Measurements from ENCODE around the gene PHAF1.

Gene PHAF1

DNA sequence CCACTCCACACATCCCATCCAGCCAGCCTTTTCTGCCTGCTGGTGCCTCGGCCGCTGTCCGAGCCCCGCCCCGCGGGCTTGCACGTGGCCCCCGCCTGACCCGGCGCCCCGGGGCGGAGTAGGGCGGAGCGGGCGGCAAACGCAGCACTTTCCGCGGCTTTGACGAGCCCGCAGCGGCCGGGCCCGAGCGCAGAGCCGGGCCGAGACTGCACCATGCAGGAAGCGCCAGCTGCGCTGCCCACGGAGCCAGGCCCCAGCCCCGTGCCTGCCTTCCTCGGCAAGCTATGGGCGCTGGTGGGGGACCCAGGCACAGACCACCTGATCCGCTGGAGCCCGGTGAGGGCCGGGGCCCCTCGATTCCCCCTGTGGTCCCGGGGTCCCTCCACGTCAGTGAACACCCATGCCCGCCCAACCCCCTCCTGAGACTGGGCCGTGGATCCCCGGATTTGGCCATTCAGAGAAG, 54.9 kb downstream of the PHAF1 start, which contains the start of gene HSF4:
TSS of gene HSF4 (plus strand) at position 147 of the 463 bp plus-strand sequence. CDS start at position 214, 67 bp downstream.
- DNase-seq = no peak

DNA sequence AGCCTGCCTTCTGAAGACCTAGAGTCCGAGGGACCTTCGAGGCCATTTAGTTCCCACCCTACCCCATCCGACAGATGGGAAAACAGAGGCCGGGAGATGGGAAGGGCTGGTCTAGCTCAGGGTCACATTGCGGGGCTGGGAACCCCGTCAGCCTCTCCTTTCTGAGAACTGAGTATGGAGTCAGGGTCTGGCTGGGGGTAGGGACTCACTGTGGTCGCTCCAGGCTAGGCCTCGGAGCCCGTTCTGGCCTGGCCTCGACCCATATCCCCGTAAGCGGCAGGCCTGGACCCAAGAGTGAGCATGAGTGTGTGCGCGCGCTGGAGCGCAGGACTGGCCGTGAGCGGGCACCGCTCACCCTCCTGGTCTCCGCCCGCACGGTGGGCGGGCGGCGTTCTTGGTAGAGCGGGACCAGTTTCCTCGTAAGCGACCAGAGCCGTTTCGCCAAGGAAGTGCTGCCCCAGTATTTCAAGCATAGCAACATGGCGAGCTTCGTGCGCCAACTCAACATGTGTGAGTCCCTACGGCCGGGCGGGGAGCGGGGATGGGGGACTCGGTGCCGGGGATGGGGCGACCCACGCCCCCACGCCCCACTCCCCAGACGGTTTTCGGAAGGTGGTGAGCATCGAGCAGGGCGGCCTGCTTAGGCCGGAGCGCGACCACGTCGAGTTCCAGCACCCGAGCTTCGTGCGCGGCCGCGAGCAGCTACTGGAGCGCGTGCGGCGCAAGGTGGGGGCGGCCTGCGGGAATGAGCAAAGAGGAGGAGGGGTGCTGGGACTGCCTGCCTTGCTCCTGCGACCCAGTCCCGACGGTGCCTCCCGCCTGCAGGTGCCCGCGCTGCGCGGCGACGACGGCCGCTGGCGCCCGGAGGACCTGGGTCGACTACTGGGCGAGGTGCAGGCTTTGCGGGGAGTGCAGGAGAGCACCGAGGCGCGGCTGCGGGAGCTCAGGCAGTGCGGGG, 55.7 kb downstream of the PHAF1 start:
- no peak for DNase-seq

DNA sequence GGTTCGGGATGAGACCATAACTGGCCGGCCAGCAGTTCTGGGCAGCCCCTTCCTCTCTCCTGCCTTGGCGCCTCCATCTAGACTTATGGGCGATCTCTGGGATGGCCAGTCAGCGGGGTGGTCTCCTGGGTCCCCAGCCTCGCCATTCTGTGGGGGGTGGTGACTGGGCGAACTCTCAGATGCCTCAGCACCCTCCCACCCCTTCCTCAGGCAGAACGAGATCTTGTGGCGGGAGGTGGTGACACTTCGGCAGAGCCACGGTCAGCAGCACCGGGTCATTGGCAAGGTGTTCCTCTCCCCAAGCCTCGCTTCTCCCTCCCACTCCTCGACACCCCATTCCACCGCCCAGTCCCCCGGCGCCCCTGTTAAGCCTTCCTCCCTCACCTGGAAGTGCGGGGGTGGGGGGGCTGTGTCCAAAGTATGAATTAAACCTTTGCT, 56.4 kb downstream of the PHAF1 start:
- no peak for DNase-seq

DNA sequence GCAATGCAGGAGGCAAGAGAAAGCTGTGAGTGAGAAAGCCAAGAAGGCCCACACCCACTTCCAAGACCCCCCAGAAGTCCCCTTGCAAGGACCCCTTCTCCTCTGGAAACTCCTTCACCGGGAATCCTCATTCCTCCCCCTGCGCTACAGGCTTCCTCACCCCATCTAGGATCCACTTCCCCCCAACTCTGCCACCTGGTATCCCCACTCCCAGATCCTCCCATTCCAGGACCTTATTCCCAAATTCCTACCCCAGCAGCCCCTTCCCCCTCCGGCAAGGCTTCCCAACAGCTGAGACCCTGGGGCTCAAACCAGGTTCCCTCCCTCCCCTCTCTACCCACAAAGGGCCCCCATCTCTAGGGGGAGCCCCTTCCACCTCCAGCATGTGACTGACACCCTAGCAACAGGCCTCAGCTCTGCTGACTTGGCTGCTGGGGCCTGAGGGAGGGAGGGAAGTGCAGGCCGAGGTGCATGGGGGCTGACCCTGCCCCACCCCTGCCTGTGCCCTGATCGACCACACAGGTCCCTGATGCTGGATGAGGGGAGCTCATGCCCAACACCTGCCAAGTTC, 56.9 kb downstream of the PHAF1 start:
- DNase-seq = no peak

DNA sequence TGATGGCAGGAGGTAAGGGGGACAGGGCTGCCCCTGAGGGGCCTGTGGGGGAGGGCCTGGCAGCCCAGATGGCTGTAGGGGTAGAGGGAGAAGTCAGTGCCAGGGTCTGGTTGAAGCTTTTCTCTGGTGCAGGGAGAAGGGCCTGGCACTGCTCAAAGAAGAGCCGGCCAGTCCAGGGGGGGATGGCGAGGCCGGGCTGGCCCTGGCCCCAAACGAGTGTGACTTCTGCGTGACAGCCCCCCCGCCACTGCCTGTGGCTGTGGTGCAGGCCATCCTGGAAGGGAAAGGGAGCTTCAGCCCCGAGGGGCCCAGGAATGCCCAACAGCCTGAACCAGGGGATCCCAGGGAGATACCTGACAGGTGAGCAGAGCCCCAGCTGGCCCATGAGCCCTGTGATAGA, 57.8 kb downstream of the PHAF1 start:
- no peak for DNase-seq

DNA sequence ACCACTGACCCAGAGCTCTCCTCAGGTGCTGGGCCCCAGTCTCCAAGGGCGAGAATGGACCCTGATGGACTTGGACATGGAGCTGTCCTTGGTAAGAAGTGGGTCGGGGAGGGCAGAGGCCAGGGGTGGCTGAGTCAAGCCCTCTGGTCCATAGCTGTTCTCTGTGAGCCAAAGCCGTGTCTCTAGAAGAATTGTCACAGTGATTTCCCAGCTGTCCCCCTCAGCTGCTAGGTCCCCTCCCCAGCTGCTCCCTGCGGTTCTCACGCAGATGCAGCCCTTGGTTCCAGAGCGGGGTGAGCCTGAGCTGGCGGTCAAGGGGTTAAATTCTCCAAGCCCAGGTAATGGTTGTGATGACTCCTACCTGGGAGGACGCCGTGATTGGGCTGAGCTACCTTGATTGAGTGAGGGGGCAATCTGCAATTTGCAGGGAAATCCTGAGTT, 59.3 kb downstream of the PHAF1 start:
- DNase-seq = no peak

DNA sequence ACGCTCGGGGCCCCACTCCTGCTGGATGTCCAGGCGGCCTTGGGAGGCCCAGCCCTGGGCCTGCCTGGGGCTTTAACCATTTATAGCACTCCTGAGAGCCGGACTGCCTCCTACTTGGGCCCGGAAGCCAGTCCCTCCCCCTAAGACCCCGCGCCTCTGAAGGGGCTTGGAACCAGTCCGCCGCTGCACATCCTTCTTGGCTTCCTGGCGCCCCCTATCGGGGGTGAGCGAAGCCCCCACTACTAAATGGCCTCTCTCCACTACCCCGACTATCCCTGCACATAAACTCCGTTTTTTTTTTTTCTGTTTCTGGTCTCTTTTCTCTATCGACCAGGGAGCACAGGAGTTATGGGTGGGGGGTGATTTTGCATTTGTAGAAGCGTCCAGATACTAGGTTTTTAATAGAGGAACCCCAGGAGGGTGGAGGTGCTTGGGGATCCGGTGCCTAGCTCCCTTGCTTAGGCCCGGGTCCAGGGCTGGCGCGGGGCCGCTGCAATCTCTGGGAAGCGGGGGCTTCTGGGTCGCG, 60.0 kb downstream of the PHAF1 start:
- DNase-seq = no peak

DNA sequence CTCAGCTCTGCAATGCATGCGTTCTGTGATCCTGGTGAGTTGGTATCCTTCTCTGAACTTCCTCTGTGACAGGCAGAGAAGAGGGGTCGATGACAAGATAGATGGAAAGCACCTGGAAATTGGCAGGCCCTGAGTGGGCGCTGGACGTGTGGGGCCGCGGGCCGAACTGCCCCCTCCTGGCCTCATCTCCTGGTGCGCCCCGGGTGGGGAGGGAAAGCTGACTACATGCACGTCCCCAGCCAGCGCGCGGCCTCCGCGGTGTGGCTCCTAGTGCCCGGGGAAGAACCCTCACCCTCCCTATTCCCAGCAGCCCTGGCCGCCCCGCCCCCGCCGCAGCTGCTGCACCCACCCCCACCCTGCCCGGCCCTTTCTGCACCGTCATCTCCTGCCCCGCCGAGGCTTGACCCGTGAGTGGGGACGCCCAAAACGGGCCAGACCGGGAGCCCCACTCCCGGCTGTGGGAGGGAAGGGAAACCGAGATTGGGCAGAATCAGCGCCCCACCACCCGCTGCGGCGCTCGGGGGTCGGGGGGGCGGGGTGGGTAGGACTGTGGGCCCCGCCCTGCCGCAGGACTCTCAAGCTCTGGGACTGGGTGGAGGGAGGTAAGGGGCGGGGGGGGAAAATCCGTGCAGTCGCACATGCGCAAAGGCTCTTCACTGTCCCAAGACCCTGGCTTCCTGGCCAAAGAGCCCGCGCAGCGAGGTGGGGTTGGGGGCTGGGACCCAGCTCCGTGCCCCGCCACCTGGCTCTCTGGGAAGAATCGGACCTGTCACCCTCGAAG, 60.6 kb downstream of the PHAF1 start, which contains the start of gene NOL3:
TSS of gene NOL3 (plus strand) at position 371 of the 781 bp plus-strand sequence.
- peak; percentile 52 for DNase-seq

DNA sequence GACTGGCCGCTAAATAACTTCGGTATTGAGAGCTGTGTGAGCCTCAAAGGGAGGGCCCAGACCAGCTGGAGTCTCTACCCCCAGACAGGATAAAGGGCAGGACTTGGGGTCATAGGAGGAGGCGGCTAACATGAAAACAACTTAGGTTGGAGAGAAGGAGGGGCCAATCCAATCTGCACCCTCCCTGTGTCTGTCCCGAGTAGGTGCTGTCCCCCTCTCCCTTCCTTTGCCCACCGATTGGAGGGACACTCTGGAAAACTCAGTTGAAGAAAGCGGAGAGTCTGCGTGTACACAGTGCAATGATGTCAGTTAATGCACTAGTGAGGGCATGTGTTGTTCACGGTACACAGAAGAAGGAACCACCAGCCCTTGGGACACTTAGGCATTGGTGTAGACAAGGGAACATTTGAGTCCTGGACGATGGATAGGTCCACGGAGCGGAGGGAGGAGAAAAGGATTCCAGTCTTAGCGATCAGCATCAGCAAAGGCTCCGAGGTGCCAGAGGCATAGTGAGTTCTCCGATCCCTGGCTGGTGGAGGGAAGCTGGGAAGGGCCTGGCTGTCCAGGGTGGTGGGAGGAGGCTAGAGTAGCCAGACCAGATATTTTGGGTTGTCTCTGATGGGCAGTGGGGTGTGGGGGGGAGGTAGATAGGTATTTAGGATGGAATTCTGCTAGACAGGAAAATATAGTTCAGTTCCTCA, 61.4 kb downstream of the PHAF1 start:
- DNase-seq = no peak

DNA sequence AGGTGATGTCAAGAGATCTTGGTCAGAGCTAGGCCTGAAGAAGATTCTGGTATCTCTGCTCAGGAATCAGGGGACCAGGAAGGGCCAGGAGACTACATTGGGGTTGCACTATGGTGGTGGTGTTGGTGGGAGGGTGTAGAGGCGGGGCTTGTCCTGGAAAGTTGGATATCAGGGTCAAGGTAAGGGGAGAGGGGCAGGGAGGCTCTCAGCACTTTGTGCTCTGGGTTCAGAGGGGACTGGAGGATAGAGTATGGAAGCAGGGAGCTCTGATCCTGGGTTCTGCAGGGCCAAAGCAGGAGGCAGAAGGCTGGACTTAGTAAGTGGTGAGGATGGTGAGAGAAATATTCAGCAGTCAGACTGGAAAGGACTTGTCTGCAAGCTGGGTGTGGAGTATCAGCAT, 63.6 kb downstream of the PHAF1 start:
- no peak for DNase-seq

DNA sequence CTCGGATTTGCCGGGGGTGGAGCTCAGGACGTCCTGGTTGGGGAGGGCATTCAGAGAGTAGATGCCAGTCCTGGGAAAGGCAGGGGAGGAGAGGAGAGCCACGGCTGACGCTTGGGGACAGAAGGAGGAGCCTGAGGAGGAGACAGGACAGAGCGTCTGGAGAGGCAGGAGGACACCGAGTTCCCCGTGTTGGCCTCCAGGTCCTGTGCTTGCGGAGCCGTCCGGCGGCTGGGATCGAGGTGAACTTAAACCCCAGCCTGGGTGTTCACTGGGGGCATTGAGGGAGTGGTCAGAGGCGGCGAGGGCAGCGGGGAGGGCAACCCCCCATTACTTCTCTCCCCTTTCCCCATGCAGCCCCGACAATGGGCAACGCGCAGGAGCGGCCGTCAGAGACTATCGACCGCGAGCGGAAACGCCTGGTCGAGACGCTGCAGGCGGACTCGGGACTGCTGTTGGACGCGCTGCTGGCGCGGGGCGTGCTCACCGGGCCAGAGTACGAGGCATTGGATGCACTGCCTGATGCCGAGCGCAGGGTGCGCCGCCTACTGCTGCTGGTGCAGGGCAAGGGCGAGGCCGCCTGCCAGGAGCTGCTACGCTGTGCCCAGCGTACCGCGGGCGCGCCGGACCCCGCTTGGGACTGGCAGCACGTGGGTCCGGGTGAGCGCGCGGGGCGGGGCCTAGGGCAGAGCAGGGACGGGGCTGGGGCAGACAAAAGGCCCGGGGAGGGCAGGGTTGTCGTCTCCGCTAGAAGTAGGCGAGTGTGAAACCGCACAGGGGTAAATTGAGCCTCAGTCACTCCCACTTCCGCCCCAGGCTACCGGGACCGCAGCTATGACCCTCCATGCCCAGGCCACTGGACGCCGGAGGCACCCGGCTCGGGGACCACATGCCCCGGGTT, 64.3 kb downstream of the PHAF1 start:
- DNase-seq = peak; percentile 77

DNA sequence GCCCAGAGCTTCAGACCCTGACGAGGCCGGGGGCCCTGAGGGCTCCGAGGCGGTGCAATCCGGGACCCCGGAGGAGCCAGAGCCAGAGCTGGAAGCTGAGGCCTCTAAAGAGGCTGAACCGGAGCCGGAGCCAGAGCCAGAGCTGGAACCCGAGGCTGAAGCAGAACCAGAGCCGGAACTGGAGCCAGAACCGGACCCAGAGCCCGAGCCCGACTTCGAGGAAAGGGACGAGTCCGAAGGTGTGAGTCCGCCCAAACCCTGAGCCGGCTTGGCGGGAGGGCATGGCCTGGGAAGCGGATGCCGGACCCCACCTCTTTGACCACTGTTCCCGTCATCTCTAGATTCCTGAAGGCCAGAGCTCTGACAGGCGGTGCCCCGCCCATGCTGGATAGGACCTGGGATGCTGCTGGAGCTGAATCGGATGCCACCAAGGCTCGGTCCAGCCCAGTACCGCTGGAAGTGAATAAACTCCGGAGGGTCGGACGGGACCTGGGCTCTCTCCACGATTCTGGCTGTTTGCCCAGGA, 65.0 kb downstream of the PHAF1 start:
- no peak for DNase-seq

DNA sequence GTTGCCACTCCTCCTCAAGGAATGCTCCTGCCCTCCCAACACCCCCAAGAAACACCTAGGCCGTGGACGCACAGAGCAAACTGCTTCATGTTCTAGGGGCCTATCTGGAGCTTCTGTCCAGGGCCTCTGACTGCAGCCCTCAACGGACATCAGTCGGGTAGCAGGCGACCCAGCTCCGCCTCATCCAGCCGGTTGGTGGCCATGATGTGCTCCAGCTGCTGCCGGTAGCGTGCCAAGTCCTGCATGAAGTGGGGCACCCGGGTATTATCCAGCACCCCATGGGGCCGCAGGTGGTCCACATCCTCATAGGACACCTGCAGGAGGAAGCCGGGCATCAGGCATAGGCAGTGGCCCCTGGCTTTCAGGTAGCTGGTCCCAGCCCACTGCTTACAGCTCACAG, 66.9 kb downstream of the PHAF1 start:
- no peak for DNase-seq

DNA sequence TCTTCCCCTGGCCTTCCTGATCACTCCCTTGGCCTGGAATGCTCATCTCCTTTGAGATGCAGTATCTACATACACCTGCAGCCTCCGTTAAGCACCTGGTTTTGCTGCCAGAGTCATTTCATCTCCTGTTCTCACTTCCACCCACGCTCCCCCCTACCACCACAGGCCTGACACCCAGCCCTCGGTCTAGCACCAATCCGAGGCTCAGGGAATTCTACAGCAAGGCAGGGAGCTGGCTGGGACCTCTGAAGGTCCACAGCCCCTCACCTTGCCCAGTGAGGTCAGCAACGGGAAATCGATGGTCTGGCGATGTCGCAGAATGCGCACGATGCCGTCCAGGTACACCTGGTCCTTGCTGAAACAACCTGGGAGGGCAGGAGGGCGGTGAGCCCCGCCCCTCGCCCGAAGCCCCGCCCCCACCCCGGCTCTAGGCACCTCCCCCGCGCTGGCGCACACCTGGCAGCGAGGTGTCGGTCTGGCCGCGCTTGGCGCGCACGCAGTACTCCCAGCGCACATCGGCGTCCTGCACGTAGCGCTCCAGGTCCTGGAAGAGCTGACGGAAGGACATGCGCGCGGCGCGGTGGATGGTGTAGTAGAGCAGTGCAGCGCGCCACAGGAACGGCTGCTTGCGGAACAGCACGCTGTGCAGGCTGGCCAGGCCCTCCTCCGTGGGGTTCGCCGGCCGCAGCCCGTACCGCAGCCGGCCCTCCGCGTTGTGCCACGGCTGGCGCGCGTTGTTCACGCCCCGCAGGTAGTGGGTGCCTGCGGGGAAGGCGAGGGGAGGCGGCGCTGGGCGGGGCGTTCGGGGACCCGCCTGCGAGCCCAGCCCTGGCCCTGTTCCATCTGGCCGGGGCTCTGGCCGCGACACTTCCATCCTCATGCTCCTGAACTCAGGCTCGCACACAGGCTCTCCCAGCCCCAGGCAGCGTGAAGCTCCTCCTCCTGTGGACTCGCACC, 68.3 kb downstream of the PHAF1 start:
- peak; percentile 89 for DNase-seq

DNA sequence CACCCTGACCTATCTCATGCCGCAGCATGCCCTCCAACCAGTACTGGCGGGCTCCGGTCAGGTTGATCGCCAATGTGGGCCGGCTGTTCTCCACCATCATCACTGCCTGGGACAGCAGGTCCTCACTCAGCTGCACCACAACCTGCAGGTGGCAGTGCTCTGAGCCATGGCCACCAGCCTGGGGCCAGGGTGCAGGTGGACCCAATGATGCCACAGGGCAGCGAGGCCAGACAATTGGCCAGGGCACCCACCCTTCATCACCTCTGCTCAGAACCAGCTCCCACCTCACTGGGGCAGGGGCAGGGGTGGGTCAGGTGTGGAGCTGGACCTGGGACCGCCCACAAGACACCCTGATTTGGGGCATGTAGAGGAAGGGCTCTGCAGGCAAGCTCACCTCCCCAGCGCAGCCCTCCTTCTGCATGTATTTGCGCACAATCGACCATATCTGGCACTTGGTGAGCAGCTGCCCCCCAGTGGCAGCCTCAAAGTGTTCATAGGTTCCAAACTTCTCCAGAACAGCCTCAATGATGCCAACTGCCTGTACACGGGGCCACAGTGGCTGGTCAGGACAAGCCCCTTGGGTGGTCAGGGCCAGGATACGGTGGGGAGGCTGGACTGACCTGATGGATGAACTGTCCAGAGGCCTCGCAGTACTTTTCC, 69.8 kb downstream of the PHAF1 start:
- DNase-seq = no peak

DNA sequence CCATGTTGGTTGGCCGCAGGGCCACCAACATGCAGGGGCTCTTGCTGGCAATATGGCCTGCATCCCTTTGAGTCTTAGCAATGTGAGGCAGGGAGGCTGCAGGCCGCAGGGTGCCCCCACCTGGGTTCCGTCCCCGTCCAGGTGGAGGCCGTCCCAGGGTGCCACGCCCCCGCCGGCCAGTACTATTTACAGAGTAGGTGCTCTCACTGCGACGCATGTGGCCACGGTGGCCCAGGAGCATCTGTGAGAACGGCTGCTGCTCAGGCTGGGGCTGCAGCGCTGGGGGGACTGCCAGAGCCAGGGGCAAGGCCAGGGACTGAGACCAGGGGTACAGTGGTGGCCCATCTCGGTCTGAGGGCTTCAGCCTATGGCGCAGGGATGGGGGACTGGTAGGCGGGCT, 70.4 kb downstream of the PHAF1 start:
- DNase-seq = no peak

DNA sequence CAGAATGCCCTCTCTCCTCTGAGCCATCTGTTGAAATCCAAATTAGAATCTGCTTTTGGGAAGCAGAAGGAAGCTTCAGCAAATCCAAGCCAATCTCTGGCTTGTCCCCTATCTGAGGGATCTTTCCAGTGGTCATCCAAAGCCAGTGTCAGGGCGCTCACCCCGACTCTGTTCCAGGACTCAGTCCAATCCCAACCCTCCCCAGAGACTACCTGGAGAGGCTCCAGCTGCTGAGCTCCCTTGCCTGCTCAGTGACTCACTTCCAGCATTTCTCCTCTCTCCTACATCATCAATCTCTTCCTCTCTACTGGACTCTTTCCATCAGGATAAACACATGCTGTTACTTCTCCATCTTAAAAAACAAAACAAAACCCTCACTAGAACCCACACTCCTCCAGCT, 71.6 kb downstream of the PHAF1 start:
- DNase-seq = no peak

DNA sequence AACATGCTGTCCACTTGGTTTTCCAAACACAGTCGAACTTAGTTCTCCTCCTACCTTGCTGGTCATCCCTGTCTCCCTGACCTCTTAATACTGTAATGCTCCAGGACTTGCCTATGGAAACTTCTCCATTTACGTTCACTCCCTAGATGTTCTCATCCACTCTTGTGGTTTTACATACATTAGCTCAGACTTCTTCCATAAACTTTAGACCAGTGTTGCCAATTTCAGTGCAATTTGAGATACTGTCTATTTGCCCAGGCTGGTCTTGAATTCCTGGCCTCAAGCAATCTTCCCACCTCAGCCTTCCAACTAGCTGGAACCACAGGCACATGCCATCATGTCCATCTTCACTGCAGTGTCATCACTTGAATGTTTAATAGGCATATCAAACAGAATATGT, 72.5 kb downstream of the PHAF1 start:
- DNase-seq = no peak

DNA sequence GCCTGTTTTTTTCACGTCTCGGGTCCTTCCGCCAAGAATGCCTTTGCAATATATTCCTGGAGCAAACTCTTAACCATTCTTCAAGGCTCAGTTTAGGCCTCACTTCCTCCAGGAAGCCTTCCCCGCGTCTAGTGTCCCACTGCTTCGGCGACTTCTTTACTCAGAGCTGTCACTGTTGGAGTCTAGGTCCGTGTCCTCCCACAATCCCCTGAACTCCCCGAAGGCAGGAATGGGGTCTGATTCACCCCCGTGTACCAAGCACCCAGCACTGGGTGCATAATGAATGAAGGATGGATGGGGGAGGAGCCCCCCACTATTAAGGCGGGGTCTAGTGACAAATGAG, 73.5 kb downstream of the PHAF1 start:
- DNase-seq = no peak

All from NCI-H2107 (cell line).